Type B pancreatic cell (in vitro differentiated cells): ENCODE results near the gene HCST. TPM values are rescaled to one million over a fixed set of nuclear protein-coding genes. Genes with fewer than 3 reads are reported as not detected.

Source experiments
- DNase-seq: peaks from one replicate; pipeline ENCODE4 v3.0.0; 2021; ENCODE audit warnings: mixed read lengths; ENCODE audit not compliant: unreplicated experiment; ENCODE audit errors: extremely low spot score
- H3K27ac Mint-ChIP-seq: 2 replicates; pipeline ENCODE4 v1.8.0; 2021; ENCODE audit warnings: mild to moderate bottlenecking, mixed read lengths
- H3K27me3 Mint-ChIP-seq: 2 replicates; pipeline ENCODE4 v1.8.0; 2021; ENCODE audit warnings: mixed read lengths
- H3K36me3 Mint-ChIP-seq: 2 replicates; pipeline ENCODE4 v1.8.0; 2021; ENCODE audit warnings: mixed read lengths
- H3K4me1 Mint-ChIP-seq: one replicate; pipeline ENCODE4 v1.8.0; 2021; ENCODE audit warnings: mixed read lengths; ENCODE audit not compliant: unreplicated experiment
- H3K4me3 Mint-ChIP-seq: 2 replicates; pipeline ENCODE4 v1.8.0; 2021; ENCODE audit warnings: mild to moderate bottlenecking, mixed read lengths
- H3K9me3 Mint-ChIP-seq: 2 replicates; pipeline ENCODE4 v1.8.0; 2021; ENCODE audit warnings: mixed read lengths
- total RNA-seq: library from RNA; stranded (reverse); gene quantifications from 2 replicates; pipeline ENCODE4 v1.2.1, GENCODE V29; 2021; ENCODE audit warnings: low replicate concordance
- TF ChIP-seq, protein P1 (sequence below): fragments of 200-600 bp; sonication (generic); conservative IDR thresholded peaks from 2 replicates; pipeline ENCODE4 v1.5.0; 2021; ENCODE audit warnings: antibody characterized with exemption, mild to moderate bottlenecking

HCST gene
- total RNA-seq, 1 donor from 2014 or later: 1.3 TPM

DNA sequence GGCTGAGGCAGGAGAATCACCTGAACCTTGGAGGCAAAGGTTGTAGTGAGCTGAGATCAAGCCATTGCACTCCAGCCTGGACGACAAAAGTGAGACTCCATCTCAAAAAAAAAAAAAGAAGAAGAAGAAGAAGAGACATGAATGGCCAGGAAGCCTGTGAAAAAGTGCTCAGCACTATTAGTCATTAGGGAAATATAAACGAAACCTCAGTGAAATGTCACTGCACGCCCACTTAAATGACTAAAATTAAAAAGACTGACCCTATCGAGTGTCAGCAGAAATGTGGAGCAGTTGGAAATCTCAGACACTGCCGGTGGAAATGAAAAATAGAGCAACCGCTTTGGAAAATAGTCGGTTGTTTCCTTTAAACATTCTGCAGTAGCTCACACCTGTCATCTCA is 11.3 kb downstream of the HCST start:
- no peak for DNase-seq
- TF ChIP-seq, protein P1, sequence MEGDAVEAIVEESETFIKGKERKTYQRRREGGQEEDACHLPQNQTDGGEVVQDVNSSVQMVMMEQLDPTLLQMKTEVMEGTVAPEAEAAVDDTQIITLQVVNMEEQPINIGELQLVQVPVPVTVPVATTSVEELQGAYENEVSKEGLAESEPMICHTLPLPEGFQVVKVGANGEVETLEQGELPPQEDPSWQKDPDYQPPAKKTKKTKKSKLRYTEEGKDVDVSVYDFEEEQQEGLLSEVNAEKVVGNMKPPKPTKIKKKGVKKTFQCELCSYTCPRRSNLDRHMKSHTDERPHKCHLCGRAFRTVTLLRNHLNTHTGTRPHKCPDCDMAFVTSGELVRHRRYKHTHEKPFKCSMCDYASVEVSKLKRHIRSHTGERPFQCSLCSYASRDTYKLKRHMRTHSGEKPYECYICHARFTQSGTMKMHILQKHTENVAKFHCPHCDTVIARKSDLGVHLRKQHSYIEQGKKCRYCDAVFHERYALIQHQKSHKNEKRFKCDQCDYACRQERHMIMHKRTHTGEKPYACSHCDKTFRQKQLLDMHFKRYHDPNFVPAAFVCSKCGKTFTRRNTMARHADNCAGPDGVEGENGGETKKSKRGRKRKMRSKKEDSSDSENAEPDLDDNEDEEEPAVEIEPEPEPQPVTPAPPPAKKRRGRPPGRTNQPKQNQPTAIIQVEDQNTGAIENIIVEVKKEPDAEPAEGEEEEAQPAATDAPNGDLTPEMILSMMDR: no peak
- no peaks in the 10 kb centered on the region for H3K27me3 Mint-ChIP-seq
- H3K9me3 Mint-ChIP-seq: no peaks in the 10 kb centered on the region
- no peak overlapping the region for H3K27ac Mint-ChIP-seq
- H3K36me3 Mint-ChIP-seq: no peaks in the 10 kb centered on the region
- H3K4me1 Mint-ChIP-seq: no peaks in the 10 kb centered on the region
- H3K4me3 Mint-ChIP-seq: no peak overlapping the region

DNA sequence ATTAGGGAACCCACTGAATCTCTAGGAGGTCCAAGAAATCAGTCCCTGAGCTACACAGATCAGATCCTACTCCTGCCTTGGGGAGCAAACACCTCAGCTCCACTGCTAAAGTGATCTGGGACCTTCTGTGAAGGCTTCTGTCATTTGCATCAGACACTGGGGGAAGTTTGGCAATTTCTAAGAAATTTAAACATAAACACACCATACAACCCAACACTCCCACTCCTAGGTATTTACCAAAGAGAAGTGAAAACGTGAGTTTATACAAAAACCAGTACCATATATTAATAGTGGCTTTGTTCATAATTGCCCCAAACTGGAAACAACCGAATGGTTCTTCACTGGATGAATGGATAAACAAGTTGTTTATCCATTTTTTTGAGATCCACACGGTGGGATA is 13.1 kb downstream of the HCST start:
- no peaks in the 10 kb centered on the region for H3K9me3 Mint-ChIP-seq
- no peaks in the 10 kb centered on the region for H3K4me1 Mint-ChIP-seq
- TF ChIP-seq, protein P1: no peak

DNA sequence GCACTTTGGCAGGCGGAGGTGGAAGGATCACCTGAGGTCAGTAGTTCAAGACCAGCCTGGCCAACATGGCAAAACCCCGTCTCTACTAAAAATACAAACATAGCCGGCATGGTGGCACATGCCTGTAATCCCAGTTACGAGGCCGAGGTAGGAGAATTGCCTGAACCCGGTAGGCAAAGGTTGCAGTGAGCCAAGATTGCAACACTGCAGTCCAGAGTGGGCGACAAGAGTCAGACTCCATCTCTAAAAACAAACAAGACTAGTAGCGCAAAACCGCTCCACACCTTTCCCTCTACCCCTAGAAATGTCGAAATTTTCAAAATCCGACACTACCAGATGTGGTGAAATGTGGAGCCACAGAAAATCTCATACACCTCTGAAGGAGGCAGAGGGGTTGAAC is 17.0 kb downstream of the HCST start:
- Mint-ChIP-seq H3K27me3 (peaks cover 6% of the 10 kb centered on the region), H3K9me3 (no peaks in the 10 kb centered on the region), H3K36me3 (no peaks in the 10 kb centered on the region), H3K27ac (no peak overlapping the region), H3K4me3 (no peak overlapping the region), H3K4me1 (no peaks in the 10 kb centered on the region)
- no peak for DNase-seq
- TF ChIP-seq, protein P1: no peak

More for the DNA sequence above, 13.1 kb downstream of the HCST start:
- DNase-seq: no peak
- H3K4me3 Mint-ChIP-seq: no peak overlapping the region
- no peaks in the 10 kb centered on the region for H3K36me3 Mint-ChIP-seq
- H3K27ac Mint-ChIP-seq: no peak overlapping the region
- no peaks in the 10 kb centered on the region for H3K27me3 Mint-ChIP-seq

DNA sequence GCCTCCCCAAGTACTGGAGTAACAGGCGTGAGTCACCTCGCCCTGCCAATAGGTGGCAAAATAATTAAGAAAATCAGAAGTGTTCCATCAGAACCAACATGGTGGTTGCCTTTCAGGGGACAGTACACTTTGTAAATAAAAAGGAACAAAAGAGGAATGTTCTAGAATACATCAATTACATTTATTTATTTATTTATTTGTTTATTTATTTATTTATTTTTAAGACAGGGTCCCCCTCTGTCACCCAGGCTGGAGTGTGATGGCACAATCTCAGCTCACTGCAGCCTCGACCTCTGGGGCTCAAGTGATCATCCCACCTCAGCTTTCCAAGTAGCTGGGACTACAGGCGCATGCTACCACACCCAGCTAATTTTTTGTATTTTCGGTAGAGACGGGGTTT is 18.7 kb downstream of the HCST start:
- no peaks in the 10 kb centered on the region for H3K4me1 Mint-ChIP-seq
- TF ChIP-seq, protein P1: no peak
- H3K36me3 Mint-ChIP-seq: no peaks in the 10 kb centered on the region
- no peak overlapping the region for H3K4me3 Mint-ChIP-seq
- peaks cover 17% of the 10 kb centered on the region for H3K27me3 Mint-ChIP-seq
- no peak overlapping the region for H3K27ac Mint-ChIP-seq
- no peak for DNase-seq
- no peaks in the 10 kb centered on the region for H3K9me3 Mint-ChIP-seq

DNA sequence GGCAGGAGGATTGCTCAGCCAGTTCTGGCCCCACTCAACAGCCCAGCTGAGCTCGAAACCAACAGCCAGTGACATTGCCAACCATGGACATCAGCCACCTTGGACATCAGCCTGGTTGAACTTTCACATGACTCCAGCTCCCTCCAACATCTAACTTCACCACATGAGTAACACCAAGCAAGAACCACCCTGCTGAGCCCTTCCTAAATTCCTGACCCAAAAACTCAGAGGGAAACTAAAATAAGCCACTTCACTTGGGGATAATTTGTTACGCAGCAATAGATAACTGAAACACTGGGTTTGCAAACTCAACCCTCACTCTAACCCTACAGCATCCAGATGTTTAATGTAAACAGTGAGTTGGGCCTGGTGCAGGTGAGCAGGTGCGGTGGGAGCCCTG is 23.2 kb downstream of the HCST start:
- no peak overlapping the region for H3K4me3 Mint-ChIP-seq
- H3K4me1 Mint-ChIP-seq: no peaks in the 10 kb centered on the region
- H3K27me3 Mint-ChIP-seq: peaks cover 24% of the 10 kb centered on the region
- TF ChIP-seq, protein P1: no peak
- H3K9me3 Mint-ChIP-seq: no peaks in the 10 kb centered on the region
- no peaks in the 10 kb centered on the region for H3K36me3 Mint-ChIP-seq
- no peak overlapping the region for H3K27ac Mint-ChIP-seq
- no peak for DNase-seq

DNA sequence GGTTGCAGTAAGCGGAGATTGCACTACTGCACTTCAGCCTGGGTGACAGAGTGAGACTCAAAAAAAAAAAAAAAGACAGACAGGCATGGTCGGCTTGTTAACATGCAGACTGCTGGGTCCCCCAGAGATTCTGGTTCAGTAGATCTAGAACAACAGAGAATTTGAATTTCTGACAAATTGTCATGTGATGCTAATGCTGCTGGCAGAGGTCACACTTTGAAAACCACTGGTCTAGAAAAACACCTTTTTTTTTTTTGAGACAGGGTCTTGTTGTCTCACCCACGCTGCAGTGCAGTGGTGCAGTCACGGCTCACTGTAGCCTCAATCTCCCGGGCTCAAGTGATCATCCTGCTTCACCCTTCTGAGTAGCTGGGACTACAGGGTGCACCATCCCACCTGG is 26.2 kb downstream of the HCST start:
- H3K9me3 Mint-ChIP-seq: no peaks in the 10 kb centered on the region
- H3K27ac Mint-ChIP-seq: no peak overlapping the region
- TF ChIP-seq, protein P1: no peak
- no peaks in the 10 kb centered on the region for H3K36me3 Mint-ChIP-seq
- peaks cover 22% of the 10 kb centered on the region for H3K27me3 Mint-ChIP-seq
- DNase-seq: no peak
- peaks cover 5% of the 10 kb centered on the region for H3K4me1 Mint-ChIP-seq
- no peak overlapping the region for H3K4me3 Mint-ChIP-seq
